AG20443 (cell line): ENCODE data around the gene NR3C1.

Experiments
- DNase-seq: peaks from one replicate; pipeline ENCODE4 v3.0.0; 2012; ENCODE audit warnings: low spot score, mixed read lengths

NR3C1 gene

DNA sequence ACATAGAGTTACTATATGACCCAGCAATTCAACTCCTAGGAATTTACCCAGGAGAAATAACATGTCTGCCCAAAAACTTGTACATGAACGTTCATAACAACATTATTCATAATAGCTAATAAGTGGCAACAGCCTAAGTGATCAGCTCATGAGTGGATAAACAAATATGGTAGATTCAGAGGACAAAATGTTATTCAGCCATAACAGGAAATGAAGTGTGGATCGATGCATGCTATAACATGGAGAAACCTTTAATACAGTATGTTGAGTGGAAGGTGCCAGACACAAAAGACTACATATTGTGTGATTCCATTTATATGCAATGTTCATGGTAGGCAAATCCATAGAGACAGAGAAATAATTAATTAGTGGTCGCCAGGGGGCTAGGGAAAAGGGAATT, 22.3 kb upstream of the NR3C1 start:
- no peak for DNase-seq

DNA sequence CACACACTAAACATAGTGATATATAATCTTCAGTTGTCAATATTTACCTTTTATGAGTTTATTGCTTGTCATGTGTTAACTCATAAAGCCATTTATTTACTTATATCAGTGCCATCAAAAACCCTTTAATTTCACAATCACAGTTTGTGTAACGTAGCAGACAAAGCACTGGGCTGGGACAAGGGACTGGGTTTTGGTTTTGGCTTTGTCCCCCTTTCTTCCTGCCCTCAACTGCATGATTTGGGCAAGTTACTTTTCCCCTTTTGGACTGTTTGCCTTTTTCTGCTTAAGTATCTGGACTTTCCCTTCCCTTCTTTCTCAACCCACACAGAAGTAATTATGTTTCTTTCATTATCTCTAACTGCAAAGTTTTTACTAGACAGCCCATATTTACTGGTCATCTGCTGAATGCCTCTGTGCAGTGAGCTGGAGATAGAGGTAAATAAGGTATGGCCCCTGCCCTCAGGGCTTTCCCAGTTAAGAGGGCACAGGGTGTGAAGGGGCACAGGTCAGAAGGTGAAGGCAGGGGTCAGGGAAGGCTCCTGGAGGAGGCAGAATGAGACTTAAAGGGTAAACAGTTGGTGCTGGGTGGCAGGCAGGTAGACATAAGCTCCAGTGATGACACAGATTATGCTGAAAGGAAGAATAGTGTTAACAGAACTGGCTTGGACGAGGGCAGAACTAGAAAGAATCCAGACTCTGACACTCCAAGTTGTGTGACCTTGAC, 14.8 kb upstream of the NR3C1 start:
- DNase-seq = no peak

DNA sequence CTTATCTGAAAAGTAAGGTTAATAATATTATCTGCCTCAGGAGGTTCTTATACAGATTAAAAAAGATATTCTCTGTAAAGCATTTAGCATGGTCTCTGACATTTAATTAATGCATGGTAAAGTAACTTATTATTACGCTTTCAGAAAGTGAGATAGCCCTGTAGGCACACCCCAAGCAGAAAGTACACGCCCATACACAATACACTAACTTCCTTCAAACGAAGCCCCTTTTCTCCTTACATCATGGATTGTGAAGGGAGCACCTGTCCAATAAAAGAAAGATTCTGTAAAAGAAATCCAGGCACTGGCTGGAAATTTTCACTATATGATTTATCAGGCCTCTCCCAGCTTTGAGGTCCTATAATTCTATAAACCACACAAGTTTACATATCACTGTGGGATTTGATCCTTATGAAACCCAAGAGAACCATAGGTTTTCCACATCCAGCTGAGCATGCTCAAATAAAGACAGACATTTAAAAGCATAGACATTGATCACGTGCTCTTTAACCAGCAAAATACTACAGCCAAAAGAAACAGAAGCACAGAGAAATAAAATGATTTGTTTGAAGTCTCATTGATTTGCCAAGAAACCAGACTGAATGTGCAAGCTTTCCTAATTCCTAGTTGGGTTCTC, 14.1 kb upstream of the NR3C1 start:
- no peak for DNase-seq

DNA sequence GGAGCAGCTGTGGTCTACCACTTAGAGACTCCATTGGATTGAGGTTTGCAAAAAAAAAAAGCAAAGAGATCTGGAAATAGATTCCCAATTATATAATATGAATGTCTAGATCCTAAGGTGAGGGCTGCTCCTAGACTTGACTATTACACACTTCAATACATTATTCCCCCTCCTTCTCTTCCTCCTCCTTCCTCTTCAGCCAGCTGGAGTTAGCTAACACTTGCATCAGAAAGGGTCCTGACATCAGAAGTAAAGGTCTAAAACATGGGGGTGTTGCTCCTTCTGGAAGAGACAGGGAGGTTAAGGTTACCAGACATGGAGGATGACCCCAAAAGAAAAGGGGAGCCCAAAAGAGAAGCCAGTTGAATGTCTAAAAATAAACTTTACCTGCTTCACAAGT, 12.9 kb upstream of the NR3C1 start:
- no peak for DNase-seq

DNA sequence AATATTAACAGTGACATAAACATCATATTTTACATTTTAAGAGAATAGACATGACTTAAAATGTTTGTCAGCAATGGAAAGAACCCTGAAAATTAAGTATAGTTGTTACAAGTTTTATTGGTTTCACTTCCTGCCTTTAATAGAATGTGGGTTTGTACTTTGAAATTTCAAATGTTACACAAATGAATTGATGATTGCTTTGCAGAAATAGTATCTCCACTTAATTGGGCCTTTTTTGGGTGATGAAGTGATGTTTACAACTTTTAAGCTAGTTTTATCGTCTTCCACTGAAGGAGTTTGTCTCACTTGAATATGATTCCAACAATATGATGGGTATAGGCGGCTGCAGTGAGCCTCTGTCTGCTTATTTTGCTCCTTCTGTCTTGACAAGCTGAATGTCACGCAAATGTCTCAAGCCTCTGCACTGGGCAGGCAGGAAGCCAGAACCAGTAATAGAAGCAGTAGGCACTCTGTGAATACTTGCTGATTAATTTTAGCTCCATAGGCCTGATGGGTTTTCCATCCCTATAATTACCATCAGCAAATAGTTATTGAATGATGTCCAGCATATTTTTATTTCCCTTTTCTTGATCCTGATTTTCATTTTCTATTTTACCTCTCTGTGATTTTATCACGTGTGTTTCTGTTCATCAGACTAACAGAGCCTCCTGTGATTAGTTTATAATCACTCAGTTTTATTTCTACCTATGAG, 10.6 kb upstream of the NR3C1 start:
- DNase-seq = no peak

DNA sequence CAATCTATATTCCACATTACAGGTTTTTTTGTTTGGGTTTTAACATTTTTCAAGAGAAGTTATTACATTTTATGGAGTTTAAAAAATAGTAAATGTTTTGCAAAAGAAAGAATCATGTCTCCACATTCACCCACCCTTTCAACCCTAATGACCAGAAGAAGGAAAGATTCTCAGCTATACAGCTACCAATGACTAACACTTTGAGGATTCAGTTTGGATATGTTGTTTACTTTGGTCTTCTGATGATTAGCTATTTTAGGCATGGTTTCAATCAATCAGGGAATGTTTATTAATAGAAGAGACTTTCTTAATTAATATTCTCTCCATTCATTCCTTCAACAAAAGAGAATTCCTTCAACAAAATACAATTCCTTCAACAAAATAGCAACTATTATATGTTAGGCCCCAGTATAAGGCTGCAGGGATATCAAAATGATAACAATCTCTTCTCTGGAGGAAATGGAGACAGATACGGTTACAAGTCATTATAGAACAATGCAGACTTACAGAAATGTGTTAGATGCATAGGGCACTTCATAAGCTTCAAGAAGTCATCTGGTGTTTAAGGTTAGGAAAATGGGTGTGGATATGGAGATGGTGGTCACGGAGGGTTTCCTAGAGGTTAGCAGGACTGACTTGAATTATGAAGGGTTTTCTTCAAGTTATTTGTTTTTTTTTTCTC, 9.3 kb upstream of the NR3C1 start:
- no peak for DNase-seq

DNA sequence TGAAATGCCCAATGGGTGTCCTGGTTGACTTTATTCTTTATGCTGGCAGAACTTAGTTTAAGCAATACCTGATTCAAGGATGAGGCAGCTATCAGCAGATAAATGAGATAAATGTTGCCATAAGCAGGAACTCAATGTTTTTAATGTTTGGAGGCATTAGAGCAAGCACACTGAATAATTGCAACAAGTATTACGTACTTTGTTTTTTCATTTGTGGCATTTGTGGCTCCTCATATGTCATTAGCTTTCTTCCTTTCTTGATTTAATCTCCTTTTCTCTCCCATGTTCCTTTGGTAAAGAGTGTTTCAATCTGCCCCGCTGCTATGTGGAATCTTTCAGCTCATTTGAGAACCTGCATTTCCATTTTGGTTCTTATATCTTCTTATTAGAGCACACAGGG, 6.4 kb upstream of the NR3C1 start:
- DNase-seq = no peak

DNA sequence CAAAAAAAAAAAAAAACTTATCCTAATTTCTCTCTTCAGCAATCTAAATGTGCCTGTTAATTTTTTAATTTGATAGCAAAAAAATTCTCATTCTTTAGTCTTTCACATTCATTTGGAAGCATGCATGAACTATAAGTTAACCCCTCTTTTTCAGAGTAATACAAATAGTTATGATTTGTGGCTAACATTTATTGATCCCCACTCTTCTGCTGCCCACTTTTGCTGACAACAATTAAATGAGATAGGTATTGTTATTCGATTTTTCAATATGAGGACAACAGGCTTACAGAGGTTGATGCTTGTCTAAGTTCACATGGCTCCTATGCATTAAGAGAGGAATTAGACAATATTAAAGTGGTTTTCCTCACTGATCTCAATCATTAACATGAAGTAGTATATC, 2.9 kb upstream of the NR3C1 start:
- DNase-seq = no peak

DNA sequence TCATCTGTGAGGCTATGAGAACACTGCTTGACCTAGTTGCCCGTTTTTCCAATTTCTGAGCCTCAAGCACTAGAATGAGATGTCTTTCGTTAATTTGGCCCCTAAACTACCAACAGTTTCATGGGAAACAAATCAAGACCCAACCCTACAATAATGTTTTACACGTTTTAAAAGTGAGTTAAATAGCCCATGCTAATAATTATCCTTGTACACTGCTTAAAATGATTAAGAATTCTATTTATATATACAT, 2.3 kb upstream of the NR3C1 start:
- no peak for DNase-seq

DNA sequence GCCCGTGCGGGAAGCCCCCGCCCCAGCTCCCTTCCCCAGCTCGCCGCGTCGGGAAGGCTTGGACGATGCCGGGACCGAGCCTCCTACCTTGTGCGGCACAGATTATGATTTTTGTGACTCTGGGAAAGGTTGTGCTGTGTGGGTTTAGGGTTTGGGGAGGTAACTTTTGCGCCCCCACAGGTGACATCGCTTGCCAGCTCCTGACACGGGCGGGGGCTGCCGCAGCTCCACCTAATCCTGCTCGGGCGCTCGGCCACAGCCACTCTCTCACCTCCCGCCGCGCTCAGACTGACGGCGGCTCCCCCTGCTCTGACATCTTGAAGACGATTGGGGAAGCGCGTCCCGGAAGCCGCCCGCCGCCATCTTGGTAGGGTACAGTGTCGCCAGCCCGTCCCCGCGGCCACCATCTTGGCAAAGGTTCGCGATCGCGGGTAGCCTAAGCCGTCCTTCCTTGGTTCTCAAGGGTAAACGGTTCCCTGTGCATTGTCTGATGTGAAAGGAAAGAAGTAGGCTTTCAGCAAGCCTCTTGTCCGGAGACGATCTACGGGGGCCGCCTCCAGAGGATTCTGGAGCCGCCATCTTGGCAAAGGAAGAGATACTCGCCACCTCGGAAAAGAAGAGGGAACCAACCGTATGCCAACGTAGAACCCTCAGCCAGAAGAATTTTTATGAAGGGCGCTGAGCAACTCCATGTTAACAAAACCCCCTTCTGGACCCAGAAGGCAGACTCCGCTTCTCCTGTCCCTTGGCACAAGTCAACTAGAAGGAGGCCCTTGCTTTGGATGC, 1.8 kb upstream of the NR3C1 start:
- DNase-seq = peak; percentile 78

DNA sequence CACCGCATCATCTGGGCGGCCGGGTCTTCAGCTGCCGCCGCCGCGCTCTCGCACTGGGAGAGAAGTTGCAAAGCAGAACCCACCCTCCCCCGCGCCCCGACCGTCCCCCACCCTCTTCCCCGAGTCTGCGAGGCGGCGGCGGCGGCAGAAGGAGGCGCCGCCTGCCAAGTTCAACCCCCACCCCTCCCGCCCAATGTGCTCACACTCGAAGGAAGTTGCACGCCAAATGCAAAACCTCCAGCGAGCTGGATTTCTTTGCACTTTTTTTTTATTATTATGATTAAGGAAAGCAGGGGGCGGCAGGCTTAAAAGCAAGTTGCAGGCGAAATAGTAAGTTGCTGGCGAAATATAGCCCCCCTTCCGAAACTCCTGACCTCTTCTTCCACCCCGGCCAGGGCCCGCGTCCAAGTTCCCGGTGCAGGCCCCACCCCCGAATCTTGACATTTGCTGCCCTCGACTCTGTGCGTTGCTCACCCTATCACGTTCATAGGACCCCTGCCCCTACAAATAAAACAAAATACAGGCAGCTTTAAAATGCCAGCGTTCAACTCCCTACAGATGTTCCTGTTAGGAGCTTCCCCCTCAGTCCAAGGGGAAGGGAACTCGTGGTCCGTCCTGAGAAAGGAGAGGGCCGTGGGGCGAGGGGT, 1.1 kb upstream of the NR3C1 start:
- DNase-seq = peak; percentile 86

DNA sequence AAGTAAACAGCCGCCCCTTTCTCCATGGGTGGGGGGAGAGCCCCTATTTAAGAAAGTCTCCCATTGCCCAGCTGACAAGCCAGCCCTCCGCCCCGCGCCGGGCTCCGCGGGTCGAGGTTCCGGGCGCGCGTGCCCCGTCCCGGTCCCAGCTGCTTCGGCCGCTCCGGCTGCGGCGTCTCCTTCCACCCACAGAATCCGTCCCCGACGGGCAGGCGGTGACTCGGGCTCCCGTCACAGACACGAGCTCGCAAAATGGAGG, 223 bp downstream of the NR3C1 start:
- DNase-seq = no peak

DNA sequence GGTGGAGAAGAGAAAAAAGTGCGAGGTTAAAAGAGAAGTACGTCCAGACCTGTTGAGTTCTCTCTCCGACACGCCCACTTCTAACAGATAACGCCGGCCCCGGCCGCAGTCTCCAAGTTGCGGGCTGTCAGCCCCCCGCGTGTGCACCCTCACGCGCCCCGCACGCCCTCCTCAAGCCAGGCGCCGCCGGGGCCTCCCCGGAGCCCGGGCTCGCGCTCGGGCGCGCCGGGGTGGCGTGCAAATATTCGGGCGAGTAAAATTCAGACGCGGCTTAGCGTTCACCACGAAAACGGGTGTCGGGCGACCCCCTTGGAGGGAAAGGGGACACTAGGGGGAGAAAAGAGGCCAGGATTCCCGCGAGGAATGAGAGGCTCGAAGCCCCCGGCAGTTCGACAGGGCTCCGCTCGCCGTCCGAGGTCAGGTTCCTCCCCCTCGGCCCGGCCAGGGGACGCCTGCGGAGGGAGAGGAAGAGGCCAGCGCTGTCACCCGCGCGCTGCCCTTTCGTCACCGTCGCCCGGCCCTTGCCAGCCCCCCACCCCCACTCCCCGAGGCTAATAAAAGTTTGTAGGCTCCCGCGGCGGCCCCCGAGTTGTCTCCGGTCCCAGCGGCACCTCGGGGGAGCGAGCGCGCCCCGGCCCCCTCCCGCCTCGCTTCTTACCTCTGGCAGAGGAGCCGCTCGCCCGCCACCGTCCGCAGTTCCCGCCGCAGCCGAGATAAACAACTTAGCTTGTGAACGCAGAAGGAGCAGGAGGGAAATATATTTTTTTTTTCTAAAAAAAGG, 743 bp downstream of the NR3C1 start:
- DNase-seq = peak; percentile 41

DNA sequence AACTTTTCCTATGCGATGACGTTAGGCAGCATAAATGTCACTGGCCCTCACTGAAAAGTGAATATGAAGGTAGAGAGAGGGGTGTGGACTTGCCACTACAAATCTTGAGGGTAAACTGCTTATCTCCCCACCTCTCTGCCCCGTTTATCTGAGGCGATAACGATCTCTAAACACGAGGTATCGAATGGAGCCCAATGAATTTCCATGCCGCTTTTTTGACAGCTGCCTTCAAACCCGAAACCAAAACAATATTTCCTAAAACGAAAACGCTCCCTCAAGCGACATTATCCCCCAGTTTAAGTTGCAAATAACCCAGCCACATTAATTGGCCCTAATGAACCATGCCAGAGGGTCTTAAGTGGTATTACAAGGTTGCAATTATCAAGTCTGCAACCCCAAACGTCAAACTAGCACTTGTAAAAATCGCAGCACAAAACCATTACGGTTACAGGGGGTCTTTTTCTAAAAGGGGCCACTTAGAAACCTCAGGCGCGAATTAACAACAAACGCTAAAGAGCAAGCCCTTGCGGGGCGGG, 1.4 kb downstream of the NR3C1 start:
- no peak for DNase-seq

DNA sequence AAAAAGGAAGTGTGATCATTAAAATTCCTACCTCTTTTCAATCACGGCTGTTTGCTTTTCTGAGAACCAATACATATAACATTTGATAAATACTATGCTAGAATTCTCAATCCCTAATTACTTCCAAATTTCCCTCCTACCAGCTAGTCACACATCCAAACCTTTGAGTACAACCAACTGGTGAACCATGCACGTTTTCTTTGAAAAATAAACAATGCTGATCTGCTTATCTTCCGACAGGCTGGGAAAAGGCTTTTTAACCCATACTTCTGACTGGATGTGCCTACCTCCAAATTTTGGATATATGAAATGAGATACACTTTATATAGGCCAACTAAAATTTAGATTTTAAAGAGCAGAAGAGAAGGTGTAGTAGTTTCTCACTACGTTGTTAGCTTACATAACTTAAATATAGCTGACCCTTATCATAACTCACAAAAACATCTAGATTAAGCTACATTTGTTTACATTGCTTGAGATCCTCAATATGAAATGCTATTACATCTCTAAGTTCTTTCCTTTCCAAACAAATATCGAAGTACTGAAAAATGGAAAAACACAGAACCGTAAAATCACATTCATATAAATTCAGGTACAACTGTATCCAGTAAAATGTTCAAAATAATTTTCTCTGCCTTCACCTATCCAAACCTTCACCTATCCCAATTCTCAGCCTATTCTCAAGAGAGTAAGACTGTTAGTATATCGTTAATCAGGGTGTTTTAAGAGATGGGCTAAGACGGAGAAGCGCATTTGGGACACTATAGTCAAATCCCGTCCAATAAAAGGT, 2.1 kb downstream of the NR3C1 start:
- no peak for DNase-seq

DNA sequence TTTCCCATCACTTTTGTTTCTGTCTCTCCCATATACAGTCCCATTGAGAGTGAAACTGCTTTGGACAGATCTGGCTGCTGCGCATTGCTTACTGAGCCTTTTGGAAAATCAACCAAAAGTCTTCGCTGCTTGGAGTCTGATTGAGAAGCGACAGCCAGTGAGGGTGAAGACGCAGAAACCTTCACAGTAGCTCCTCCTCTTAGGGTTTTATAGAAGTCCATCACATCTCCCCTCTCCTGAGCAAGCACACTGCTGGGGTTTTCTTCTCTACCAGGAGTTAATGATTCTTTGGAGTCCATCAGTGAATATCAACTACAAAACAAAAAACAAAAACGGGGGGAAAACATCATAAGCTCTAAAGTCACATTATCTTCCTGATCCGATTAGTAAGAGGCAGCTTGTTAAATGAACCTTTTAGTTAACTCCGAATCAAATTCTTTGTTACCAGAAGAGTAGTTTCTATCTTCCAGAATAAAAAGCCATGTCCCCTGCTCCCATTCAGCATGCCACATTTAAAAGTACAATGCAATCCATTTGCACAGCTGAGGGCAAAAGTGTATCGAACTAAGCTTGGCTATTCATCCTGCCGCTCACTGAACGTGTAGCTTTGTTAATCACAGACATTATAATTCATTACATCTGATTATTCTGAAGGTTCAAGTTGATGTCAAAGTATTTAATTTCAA, 2.8 kb downstream of the NR3C1 start:
- DNase-seq = peak; percentile 17

DNA sequence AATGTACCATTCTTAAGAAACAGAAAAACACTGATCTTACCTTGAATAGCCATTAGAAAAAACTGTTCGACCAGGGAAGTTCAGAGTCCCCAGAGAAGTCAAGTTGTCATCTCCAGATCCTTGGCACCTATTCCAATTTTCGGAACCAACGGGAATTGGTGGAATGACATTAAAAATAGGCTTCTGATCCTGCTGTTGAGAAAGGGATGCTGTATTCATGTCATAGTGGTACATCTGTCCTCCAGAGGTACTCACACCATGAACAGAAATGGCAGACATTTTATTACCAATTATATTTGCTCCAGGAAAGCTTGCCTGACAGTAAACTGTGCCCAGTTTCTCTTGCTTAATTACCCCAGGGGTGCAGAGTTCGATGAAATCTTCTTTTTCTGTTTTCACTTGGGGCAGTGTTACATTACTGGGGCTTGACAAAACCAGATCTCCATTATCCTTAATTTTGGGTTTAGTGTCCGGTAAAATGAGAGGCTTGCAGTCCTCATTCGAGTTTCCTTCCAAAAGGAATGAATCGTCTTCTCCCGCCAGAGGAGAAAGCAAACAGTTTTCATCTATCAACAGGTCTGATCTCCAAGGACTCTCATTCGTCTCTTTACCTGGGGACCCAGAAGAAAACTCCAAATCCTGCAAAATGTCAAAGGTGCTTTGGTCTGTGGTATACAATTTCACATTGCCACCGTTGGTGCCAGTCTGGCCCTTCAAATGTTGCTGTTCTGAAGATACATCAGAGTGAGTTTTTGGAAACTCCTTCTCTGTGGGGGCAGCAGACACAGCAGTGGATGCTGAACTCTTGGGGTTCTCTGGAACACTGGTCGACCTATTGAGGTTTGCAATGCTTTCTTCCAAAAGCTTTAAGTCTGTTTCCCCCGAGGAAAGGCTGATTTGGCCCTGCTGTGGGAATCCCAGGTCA, 3.6 kb downstream of the NR3C1 start:
- no peak for DNase-seq

DNA sequence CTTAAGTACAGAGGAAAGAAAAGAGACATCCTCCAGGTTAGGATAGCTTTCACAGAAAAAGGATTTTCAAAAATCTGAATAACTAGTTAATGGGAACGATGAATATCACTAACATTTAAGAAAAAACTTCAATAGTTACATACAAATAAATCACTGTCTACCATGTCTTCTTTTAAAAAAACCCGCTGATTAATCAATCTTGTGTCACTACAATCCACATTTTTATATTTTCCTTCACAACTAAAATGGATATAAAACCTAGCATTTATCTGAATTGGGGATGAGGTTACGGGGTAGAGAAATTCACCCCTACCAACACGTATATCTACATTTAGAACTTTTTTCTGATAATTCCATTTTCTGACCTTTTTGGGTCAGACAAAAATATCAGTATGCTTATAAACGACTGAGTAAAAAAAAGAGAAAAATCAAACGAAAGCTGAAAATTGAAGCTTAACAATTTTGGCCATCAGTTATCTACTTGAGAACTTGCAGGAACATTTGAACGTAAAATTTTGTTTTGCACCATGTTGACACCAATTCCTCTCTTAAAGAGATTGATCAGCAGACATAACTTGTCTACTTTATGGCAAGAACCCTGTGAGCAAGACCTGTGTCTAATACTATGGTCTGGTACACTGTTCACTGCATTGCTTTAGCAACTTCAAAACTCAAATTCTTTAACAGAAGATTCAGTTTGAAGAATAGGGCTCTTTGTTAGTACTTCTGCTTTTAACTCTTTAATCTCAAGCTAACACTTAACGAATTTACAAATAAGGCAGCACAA, 4.8 kb downstream of the NR3C1 start:
- no peak for DNase-seq
